Right forelimb (tissue), 1 donor: ENCODE measurements around the gene GPR156.
"Not testable (repeated sequence)": the region's sequence is repeated elsewhere in the genome, so short reads cannot be mapped to it uniquely, and the experiment has no call there.

Source experiments
- DNase-seq: peaks from one replicate; pipeline ENCODE4 v3.0.0-alpha.2; 2018

The GPR156 gene

GRCh38 chr3:120284747-120285507 lies at the start of gene GPR156:
TSS of gene GPR156 (minus strand) at chr3:120285222. CDS start at chr3:120244098, 41,124 bp downstream.
- DNase-seq: no peak

- no peak for DNase-seq
These were observed 47.6 kb upstream of the GPR156 start for GRCh38 chr3:120332646-120333045.

GRCh38 chr3:120331076-120331475 lies 46.1 kb upstream of the GPR156 start:
- DNase-seq: no peak

GRCh38 chr3:120326784-120327183 lies 41.8 kb upstream of the GPR156 start:
- no peak for DNase-seq

- no peak for DNase-seq
These were observed 39.2 kb upstream of the GPR156 start for GRCh38 chr3:120324190-120324589.

DNA sequence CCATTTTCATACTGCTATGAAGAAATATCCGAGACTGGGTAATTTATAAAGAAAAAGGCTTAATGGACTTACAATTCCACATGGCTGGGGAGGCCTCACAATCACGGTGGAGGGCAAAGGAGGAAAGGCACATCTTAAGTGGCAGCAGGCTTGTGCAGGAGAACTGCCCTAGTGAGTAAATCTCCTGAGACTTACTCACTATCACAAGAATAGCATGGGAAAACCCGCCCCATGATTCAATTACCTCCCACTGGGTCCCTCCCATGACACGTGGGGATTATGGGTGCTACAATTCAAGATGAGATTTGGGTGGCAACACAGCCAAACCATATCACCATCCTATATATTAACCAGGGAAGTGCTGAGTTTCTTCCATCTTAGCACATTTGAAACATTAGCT lies 38.7 kb upstream of the GPR156 start:
- not testable (repeated sequence) for DNase-seq

GRCh38 chr3:120311863-120312794 lies 27.1 kb upstream of the GPR156 start:
- no peak for DNase-seq

DNA sequence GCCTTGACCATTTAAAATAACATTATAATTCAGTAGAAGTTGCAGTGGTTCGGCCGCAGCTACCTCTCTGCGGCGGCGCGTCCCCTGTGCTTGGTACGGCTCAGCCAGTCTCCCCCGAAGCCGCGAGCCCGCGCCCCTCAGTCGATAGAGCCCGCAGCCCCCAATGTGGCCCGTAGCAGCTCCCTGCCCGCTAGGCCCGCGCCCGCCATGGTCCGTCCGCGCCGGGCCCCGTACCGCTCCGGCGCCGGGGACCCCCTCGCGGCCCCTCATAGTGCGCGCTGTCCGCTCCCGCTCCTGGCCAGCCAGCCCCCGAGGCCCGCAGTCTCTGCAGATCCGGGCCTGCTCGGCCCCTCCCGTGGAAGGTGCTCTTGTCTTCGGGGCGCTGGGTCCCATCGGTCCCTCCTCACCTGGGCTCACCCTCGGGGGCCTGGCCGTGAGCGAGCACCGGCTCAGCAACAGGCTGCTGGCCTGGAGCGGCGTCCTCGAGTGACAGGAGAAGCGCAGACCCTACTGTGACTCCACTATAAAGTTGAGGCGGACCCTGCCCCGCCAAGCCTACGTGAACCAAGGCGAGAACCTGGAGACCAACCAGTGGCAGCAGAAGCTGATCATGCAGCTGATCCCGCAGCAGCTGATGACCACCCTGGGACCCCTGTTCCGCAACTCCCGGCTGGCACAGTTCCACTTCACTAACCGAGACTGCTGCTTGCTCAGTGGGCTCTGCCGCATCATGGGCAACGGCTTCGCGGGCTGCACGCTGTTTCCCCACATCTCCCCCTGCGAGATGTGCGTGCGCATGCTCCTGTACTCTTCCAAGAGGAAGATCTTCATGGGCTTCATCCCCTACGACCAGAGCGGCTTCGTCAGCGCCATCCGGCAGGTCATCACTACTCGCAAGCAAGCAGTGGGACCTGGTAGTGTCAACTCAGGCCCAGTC lies 21.8 kb upstream of the GPR156 start:
- DNase-seq: no peak

DNA sequence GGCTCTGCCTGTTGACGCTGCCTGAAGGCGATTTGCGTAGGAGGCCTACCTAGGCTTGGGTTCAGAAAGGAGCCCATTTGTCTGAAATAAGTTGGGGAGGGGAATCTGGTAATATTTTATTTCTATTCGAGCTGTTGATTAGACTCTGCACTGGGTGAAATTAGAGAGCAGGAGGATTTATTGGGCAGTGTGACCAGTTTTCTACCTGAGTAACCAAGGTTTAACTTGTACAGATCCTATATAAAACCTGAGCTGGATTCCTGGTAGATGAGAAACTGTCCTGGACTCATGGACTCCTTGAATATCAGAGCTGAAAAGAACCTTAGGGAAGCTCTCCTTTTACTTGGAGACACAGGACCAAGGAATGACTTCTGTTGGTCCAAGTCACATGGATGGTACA lies 19.6 kb upstream of the GPR156 start:
- DNase-seq: no peak

- no peak for DNase-seq
These were observed 17.3 kb upstream of the GPR156 start for GRCh38 chr3:120302361-120302760.

- no peak for DNase-seq
These were observed 15.9 kb upstream of the GPR156 start for GRCh38 chr3:120300971-120301370.

DNA sequence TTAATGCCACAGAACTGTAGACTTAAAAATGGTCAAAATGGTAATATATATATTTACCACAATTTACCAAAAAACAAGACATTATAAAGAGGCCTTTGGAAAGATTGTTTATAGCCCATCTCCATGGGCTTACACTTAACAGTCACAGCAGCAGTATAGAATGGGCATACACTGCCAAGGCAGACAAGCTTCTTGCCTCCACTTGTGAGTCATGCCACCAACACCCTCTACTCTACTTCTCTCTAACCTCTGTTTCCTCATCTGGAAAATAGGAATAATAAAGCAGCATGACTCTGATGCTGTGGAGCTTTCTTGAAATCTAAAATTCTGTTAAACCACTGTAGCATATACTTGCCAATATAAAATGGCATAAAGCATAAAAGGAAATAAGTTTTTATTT lies 14.4 kb upstream of the GPR156 start:
- no peak for DNase-seq

- no peak for DNase-seq
These were observed 14.0 kb upstream of the GPR156 start for GRCh38 chr3:120298996-120299395.

GRCh38 chr3:120291552-120291951 lies 6.5 kb upstream of the GPR156 start:
- DNase-seq: not testable (repeated sequence)

- DNase-seq: no peak
These were observed 4.6 kb upstream of the GPR156 start for GRCh38 chr3:120289636-120290035.

- no peak for DNase-seq
These were observed 1.4 kb upstream of the GPR156 start for GRCh38 chr3:120286465-120286864.

- DNase-seq: no peak
These were observed 453 bp upstream of the GPR156 start for GRCh38 chr3:120285508-120285841.

DNA sequence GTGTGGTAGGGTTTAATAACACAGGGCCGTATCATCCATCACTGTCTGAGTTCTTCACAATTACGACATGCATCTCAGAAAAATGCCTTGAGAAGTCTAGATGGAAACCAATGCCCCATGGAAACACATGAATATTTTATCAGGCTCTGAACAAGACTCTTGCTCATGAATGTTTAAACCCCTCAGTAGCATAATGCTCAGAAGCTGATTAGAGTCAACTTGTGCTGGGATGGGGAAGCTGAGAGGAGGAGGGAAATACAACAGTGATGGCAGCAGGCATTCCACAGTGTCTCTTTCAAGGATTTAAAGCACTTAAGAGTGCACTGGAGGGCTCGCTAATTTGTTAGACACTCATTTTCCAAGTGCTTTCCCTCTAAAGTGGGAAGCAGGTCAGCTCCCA lies 3.8 kb downstream of the GPR156 start:
- no peak for DNase-seq

DNA sequence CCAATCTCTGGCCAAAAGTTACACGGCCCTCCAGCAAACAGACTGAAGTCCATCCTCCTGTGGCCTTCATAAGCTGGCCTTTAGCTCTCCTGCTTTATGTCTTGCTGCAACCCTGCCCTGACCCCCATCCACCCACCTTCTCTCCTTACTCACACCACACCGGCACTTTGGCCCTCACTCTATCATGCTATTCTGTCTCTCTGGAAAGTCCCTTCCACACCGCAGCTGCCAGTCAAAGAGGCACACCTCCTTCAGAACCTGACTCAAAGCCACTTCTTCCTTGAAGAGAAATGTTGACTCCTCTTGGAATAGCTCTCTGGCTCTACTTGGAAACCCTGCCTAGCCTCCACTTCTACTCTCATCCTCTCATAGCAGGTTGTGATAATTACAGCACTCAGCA lies 4.5 kb downstream of the GPR156 start:
- DNase-seq: no peak

- DNase-seq: no peak
These were observed 5.0 kb downstream of the GPR156 start for GRCh38 chr3:120280026-120280425.

- no peak for DNase-seq
These were observed 8.3 kb downstream of the GPR156 start for GRCh38 chr3:120276767-120277166.

GRCh38 chr3:120275618-120276017 lies 9.4 kb downstream of the GPR156 start:
- no peak for DNase-seq

DNA sequence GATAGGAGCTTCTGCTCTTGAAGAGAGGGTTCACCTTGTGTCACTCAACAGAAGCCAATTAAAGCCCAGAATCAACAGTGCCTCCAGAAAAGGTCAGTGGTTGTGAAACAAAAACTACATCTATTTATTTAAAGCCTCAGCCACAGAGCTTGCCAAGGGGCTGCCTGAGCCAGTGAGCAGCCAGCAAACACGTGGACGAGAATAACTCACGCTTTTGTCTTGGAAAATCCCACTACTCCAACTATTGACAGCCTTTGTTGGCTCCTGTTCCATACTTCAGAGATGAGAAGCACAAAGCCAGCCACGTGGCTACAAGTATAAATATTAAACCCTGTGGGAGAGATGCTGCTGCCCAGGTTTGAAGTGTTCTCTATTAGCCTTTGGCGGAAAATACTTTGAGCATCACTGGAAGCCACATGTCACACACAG lies 10.3 kb downstream of the GPR156 start:
- no peak for DNase-seq
